Spleen (tissue), 11 donors: Measurements from ENCODE around the gene POU4F2. TPM values are rescaled to one million over a fixed set of nuclear protein-coding genes. Genes with fewer than 3 reads are reported as not detected.

Source experiments
- DNase-seq: peaks from one replicate; pipeline ENCODE4 v3.0.0-alpha.2; 2020
- H3K27ac ChIP-seq, 8 donors: fragments of 200-600 bp; sonication (generic) in 7 of 8; 1 replicate in 4 of 8; 2 replicates in 4 of 8; pipeline versions ENCODE4 v1.5.0 to v1.8.0; 2016 to 2021; ENCODE audit warnings: inconsistent platforms in 4 of 8, mild to moderate bottlenecking in 4 of 8, moderate library complexity in 1 of 8
- H3K27me3 ChIP-seq, 7 donors: fragments of 200-600 bp; sonication (generic) in 6 of 7; replicated peaks in 1 of 7; 1 replicate in 4 of 7; 2 replicates in 3 of 7; pipeline versions ENCODE4 v1.5.0 to v1.8.0; 2016 to 2021; ENCODE audit warnings: inconsistent platforms in 3 of 7, mild to moderate bottlenecking in 1 of 7
- H3K36me3 ChIP-seq, 6 donors: fragments of 200-600 bp; sonication (generic) in 5 of 6; 1 replicate in 4 of 6; 2 replicates in 2 of 6; pipeline versions ENCODE4 v1.5.0 to v1.8.0; 2016 to 2021; ENCODE audit warnings: inconsistent platforms in 2 of 6
- H3K4me1 ChIP-seq, 6 donors: fragments of 200-600 bp; sonication (generic) in 5 of 6; 1 replicate in 3 of 6; 2 replicates in 3 of 6; pipeline versions ENCODE4 v1.5.0 to v1.8.0; 2016 to 2021; ENCODE audit warnings: inconsistent platforms in 3 of 6
- H3K4me3 ChIP-seq, 8 donors: fragments of 200-600 bp; sonication (generic) in 7 of 8; 1 replicate in 4 of 8; 2 replicates in 4 of 8; pipeline versions ENCODE4 v1.5.0 to v1.8.0; 2016 to 2021; ENCODE audit warnings: inconsistent platforms in 4 of 8, mild to moderate bottlenecking in 4 of 8, moderate library complexity in 2 of 8
- H3K9me3 ChIP-seq, 8 donors: fragments of 200-600 bp; sonication (generic) in 7 of 8; 1 replicate in 4 of 8; 2 replicates in 4 of 8; pipeline versions ENCODE4 v1.5.0 to v1.8.0; 2016 to 2021; ENCODE audit warnings: inconsistent platforms in 4 of 8
- POLR2A ChIP-seq, 3 donors: fragments of 450-650 bp; IDR thresholded peaks; one replicate each; pipeline ENCODE4 v1.5.1; 2017; ENCODE audit warnings: antibody characterized with exemption in 3 of 3, mild to moderate bottlenecking in 1 of 3
- POLR2AphosphoS5 ChIP-seq, 3 donors: sonication (generic); formaldehyde crosslinking; IDR thresholded peaks; one replicate each; pipeline ENCODE4 v1.5.1; 2017; ENCODE audit warnings: antibody characterized with exemption in 3 of 3
- WGBS, 5 donors: extraction: QIAGEN DNeasy Blood & Tissue Kit in 3 of 5; methylation state at CpG; one replicate each; pipeline versions ENCODE4 v1.1.5 to v1.1.7; 2013 to 2018; 5-methylcytosine and 5-hydroxymethylcytosine counted together
- intact Hi-C: fragments of 100-400 bp; cut with DNase I; formaldehyde crosslinking; loops from one replicate; pipeline ENCODE4 v1.15.0; 2023; ENCODE audit warnings: low total_unique reads
- polyA plus RNA-seq, 3 donors: library from polyadenylated mRNA; stranded (reverse); fragments of 200-250 nt; gene quantifications; one replicate each; pipeline ENCODE4 v1.2.1, GENCODE V29; 2013
- total RNA-seq, 7 donors: library from RNA; depleted of rRNA in 3 of 7; stranded (reverse); fragments of >200 nt in 3 of 7; fragmentation: NEBNext Ultra II Directional in 4 of 7; extraction: Animal tissue kit (Norgen Biotek cat#: 25700) in 4 of 7; gene quantifications; one replicate each; pipeline versions ENCODE4 v1.1.0 to v1.2.1, GENCODE V29; 2016 to 2021
- TF ChIP-seq, protein P1 (sequence below), 11 experiments: fragments of 200-600 bp in 7 of 11; fragments of 450-650 bp in 4 of 11; sonication (generic) in 4 of 11; IDR thresholded peaks in 8 of 11; conservative IDR thresholded peaks in 3 of 11; 1 replicate in 7 of 11; 2 replicates in 4 of 11; pipeline versions ENCODE4 v1.4.0 to v1.8.0; 2016 to 2021; ENCODE audit warnings: antibody characterized with exemption in 11 of 11, inconsistent platforms in 4 of 11, mild to moderate bottlenecking in 1 of 11
- donor health status: healthy with polysubstance abuse.
- donor health status: DM: no; HTN: no; CAD: no; lungs with moderate emphysema.
- donor health status: DM: no; HTN: no; CAD: no.
- donor health status: Bipolar disorder and iron deficiency.
- donor health status: healthy.
- donor health status: DM: no; HTN: no; CAD: no.
- donor health status: DM: yes; HTN: yes; CAD: no.

Gene POU4F2
- total and polyA plus RNA-seq, 10 donors = not detected

DNA sequence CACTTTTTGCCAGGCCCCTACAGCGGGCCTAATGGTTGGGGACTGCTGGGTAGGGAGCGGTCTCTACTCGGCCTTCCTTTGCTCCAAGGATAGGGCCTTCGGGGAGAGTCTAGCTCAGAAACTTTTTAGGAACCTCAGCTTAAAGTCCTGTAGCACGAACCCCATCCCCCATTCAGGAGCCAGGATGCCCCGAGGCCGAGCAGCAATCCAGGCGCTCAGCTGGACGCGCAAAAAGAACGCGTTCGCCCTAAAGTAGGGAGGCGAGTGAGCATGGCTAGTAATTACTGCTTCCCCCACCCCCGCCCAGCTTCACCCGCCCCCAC is 9.7 kb downstream of the POU4F2 start:
- H3K4me1 ChIP-seq = peaks cover 0 to 10% (median 0%) of the 10 kb centered on the region in 6 donors
- no peaks in the 10 kb centered on the region for H3K36me3 ChIP-seq
- DNase-seq = no peak
- H3K9me3 ChIP-seq = no peaks in the 10 kb centered on the region
- H3K4me3 ChIP-seq = no peak overlapping the region
- H3K27me3 ChIP-seq = peaks cover 5 to 100% (median 66%) of the 10 kb centered on the region in 7 donors
- no peak overlapping the region for H3K27ac ChIP-seq
- 3 to 12% (median 8%) methylated on average over 10 to 16 of the region's 16 CpGs for WGBS, 5 donors
- TF ChIP-seq, protein P1, sequence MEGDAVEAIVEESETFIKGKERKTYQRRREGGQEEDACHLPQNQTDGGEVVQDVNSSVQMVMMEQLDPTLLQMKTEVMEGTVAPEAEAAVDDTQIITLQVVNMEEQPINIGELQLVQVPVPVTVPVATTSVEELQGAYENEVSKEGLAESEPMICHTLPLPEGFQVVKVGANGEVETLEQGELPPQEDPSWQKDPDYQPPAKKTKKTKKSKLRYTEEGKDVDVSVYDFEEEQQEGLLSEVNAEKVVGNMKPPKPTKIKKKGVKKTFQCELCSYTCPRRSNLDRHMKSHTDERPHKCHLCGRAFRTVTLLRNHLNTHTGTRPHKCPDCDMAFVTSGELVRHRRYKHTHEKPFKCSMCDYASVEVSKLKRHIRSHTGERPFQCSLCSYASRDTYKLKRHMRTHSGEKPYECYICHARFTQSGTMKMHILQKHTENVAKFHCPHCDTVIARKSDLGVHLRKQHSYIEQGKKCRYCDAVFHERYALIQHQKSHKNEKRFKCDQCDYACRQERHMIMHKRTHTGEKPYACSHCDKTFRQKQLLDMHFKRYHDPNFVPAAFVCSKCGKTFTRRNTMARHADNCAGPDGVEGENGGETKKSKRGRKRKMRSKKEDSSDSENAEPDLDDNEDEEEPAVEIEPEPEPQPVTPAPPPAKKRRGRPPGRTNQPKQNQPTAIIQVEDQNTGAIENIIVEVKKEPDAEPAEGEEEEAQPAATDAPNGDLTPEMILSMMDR (IDR thresholded peaks at IDR 0.05 in 8 of 11, conservative IDR thresholded peaks at IDR 0.05 in 3 of 11) = no peak
- no peak for TF ChIP-seq POLR2AphosphoS5 (IDR thresholded peaks at IDR 0.05)
- TF ChIP-seq POLR2A (IDR thresholded peaks at IDR 0.05) = no peak
- intact Hi-C loops = no loop called here

DNA sequence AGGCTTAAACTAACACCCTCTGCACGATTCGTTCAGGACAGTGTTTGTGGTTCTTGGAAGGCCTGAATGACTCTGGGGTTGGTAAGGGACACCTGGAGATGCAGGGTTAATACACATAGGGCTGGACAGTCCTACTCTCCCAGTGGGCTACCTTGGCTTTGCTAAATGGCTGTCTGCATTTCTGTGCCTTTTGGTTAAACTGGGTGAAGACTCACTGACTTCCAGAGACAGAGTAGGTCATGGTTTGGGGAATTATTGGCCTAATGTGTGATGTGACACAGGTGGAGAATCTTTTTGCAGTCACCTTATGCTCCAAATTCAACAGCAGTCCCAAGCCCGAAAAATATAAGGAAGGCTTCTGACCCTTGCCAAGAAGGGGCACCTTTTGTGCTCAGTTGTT is 10.5 kb downstream of the POU4F2 start:
- intact Hi-C loops = no loop called here
- Histone ChIP-seq H3K36me3 (no peaks in the 10 kb centered on the region), H3K27ac (no peak overlapping the region), H3K4me1 (peaks cover 0 to 12% (median 0%) of the 10 kb centered on the region in 6 donors), H3K9me3 (no peaks in the 10 kb centered on the region), H3K4me3 (no peak overlapping the region), H3K27me3 (peaks cover 5 to 100% (median 69%) of the 10 kb centered on the region in 7 donors)
- 8 to 22% (median 14%) methylated on average over 3 of the region's 3 CpGs for WGBS, 5 donors
- no peak for DNase-seq
- TF ChIP-seq POLR2AphosphoS5 (IDR thresholded peaks at IDR 0.05) (no peak), POLR2A (IDR thresholded peaks at IDR 0.05) (no peak)
- TF ChIP-seq, protein P1 (IDR thresholded peaks at IDR 0.05 in 8 of 11, conservative IDR thresholded peaks at IDR 0.05 in 3 of 11) = no peak

DNA sequence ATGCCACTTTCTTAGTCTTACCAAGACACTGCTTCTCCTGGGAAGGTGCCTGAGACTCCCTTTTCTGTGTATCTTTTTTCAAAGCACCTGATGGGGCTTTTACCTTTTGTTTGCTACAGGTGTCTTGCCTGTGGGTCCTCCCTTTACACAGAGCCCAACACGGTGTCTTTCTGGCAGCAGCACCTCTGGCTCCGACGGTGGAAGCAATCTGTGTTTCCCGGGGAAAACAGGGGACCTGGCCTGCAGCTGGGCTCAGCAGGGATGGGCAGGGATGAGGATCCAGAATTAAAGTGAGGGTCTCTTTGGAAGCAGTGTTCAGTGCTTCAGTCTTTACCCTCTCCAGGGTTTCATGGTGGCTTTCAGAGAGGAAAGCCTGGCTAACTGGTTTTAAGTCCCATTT is 11.3 kb downstream of the POU4F2 start:
- TF ChIP-seq POLR2AphosphoS5 (IDR thresholded peaks at IDR 0.05) (no peak), POLR2A (IDR thresholded peaks at IDR 0.05) (no peak)
- TF ChIP-seq, protein P1 (IDR thresholded peaks at IDR 0.05 in 8 of 11, conservative IDR thresholded peaks at IDR 0.05 in 3 of 11) = no peak
- Histone ChIP-seq H3K4me3 (no peak overlapping the region), H3K9me3 (no peaks in the 10 kb centered on the region), H3K4me1 (peaks cover 0 to 20% (median 7%) of the 10 kb centered on the region in 6 donors), H3K27me3 (peaks cover 5 to 100% (median 77%) of the 10 kb centered on the region in 7 donors), H3K36me3 (no peaks in the 10 kb centered on the region), H3K27ac (no peak overlapping the region)
- intact Hi-C loops = no loop called here
- 2 to 4% (median 4%) methylated on average over 4 of the region's 4 CpGs for WGBS, 5 donors
- no peak for DNase-seq

DNA sequence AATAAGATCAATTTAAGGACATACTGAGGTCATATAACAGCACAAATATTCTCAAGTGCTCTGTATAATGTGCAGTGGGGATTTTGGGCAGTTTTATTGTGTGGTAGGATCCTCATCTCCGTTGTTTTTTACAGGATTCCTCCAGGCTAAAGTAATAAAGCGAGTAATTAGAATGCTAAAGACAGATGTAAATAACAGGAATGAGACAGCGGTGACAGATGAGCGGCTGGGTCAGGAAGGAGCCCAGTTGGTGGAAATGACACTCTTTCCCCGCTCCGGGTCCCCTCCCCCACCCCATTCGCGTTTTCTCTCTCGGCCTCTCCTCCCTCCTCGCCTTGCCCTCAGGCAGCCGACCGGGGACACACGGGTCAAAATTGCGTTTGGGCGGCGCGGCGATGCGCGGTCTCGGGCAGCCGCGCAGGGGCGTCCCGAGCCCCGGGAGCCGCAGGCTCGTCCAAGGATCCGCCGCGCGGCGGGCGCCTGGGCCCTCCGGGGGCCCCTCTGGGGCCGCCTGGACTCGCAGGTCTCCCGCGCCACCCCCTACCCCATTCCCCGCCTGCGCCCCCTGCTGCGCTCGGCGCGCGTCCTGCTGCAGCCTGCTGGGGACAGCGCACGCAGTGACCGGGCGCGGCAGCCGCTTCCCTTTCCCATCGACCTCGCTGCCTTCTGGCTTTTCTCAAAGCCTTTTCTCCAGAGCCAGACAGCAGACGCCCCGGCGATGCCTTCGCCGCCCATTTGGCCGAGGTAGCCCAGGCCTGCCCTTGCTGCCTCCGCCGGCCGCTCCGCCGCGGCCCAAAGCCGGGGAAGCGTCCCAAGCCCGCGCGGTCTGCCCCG is 16.2 kb downstream of the POU4F2 start:
- DNase-seq = no peak
- Histone ChIP-seq H3K4me1 (peaks cover 0 to 19% (median 15%) of the 10 kb centered on the region in 6 donors), H3K9me3 (no peaks in the 10 kb centered on the region), H3K27ac (no peak overlapping the region), H3K36me3 (no peaks in the 10 kb centered on the region), H3K27me3 (peaks cover 3 to 90% (median 58%) of the 10 kb centered on the region in 7 donors), H3K4me3 (peak overlapping the region; percentile 13 to 67 (median 42))
- no peak for TF ChIP-seq POLR2AphosphoS5 (IDR thresholded peaks at IDR 0.05)
- TF ChIP-seq, protein P1 (IDR thresholded peaks at IDR 0.05 in 8 of 11, conservative IDR thresholded peaks at IDR 0.05 in 3 of 11) = peak in 1 of 11 experiments; percentile 9
- intact Hi-C loops = no loop called here
- WGBS, 5 donors = 1 to 8% (median 3%) methylated on average over 43 to 72 of the region's 72 CpGs
